Measurements from ENCODE around the gene ITGA11. TPM values are rescaled to one million over a fixed set of nuclear protein-coding genes. Genes with fewer than 3 reads are reported as not detected.
A peak's percentile ranks its signal among the peaks of the same experiment; 100 is the strongest.

Gene ITGA11
- total RNA-seq, 2 donors from 2014 or later: 12.6 to 35.4 TPM

- H3K4me1 ChIP-seq: peaks cover 0 to 5% of the 10 kb centered on the region in 2 donors
- peak overlapping the region; percentile 49 to 54 for H3K27ac ChIP-seq
- H3K4me3 ChIP-seq: no peak overlapping the region
- DNase-seq (ENCODE audit: low spot score): no peak
- H3K36me3 ChIP-seq: no peaks in the 10 kb centered on the region
- no peak for TF ChIP-seq CTCF (IDR thresholded peaks at IDR 0.05)
- no peaks in the 10 kb centered on the region for H3K27me3 ChIP-seq
- H3K9me3 ChIP-seq: no peaks in the 10 kb centered on the region
Measured at GRCh38 chr15:68478853-68479252, 46.9 kb upstream of the ITGA11 start.

GRCh38 chr15:68475449-68475848 lies 43.5 kb upstream of the ITGA11 start:
- Histone ChIP-seq H3K9me3 (no peaks in the 10 kb centered on the region), H3K4me3 (no peak overlapping the region), H3K36me3 (no peaks in the 10 kb centered on the region), H3K27ac (no peak overlapping the region), H3K27me3 (no peaks in the 10 kb centered on the region), H3K4me1 (no peaks in the 10 kb centered on the region)
- no peak for TF ChIP-seq CTCF (IDR thresholded peaks at IDR 0.05)
- no peak for DNase-seq (ENCODE audit: low spot score)

- Histone ChIP-seq H3K9me3 (no peaks in the 10 kb centered on the region), H3K36me3 (no peaks in the 10 kb centered on the region), H3K27ac (no peak overlapping the region), H3K27me3 (no peaks in the 10 kb centered on the region), H3K4me3 (no peak overlapping the region), H3K4me1 (no peaks in the 10 kb centered on the region)
- DNase-seq (ENCODE audit: low spot score): no peak
- TF ChIP-seq CTCF (IDR thresholded peaks at IDR 0.05): no peak
Measured at GRCh38 chr15:68471541-68471940, 39.6 kb upstream of the ITGA11 start.

GRCh38 chr15:68470976-68471375 lies 39.0 kb upstream of the ITGA11 start:
- Histone ChIP-seq H3K9me3 (no peaks in the 10 kb centered on the region), H3K4me1 (no peaks in the 10 kb centered on the region), H3K27me3 (no peaks in the 10 kb centered on the region), H3K27ac (no peak overlapping the region), H3K36me3 (no peaks in the 10 kb centered on the region), H3K4me3 (no peak overlapping the region)
- DNase-seq (ENCODE audit: low spot score): no peak
- TF ChIP-seq CTCF (IDR thresholded peaks at IDR 0.05): no peak

- DNase-seq (ENCODE audit: low spot score): no peak
- H3K9me3 ChIP-seq: no peaks in the 10 kb centered on the region
- H3K36me3 ChIP-seq: no peaks in the 10 kb centered on the region
Measured at GRCh38 chr15:68470049-68470742, 38.2 kb upstream of the ITGA11 start.

More at GRCh38 chr15:68470049-68470742, 38.2 kb upstream of the ITGA11 start:
- no peak for TF ChIP-seq CTCF (IDR thresholded peaks at IDR 0.05)
- no peak overlapping the region for H3K4me3 ChIP-seq
- no peak overlapping the region for H3K27ac ChIP-seq
- H3K27me3 ChIP-seq: no peaks in the 10 kb centered on the region
- H3K4me1 ChIP-seq: no peaks in the 10 kb centered on the region

Data from right atrium auricular region (tissue), 2 donors.